NT2/D1 (cell line): ENCODE results near the gene NRAS.

ENCODE experiments used
- YY1 ChIP-seq: IDR thresholded peaks from 2 replicates; pipeline ENCODE4 v1.6.1; 2011; ENCODE audit not compliant: insufficient read length, insufficient read depth
- ZNF274 ChIP-seq: IDR thresholded peaks from 2 replicates; pipeline ENCODE4 v1.6.1; 2011; ENCODE audit warnings: mild to moderate bottlenecking, low read depth, low read length

GRCh38 chr1:114702737-114703136 is 13.8 kb downstream of the NRAS start:
- TF ChIP-seq ZNF274, result no peak
- TF ChIP-seq YY1, result no peak
